KMS-11 (cell line): ENCODE measurements around the gene ZP2.

ENCODE experiments used
- H2AFZ ChIP-seq: fragments of 200-600 bp; sonication (generic); 2 replicates; pipeline ENCODE4 v1.6.1; 2016; ENCODE audit warnings: antibody characterized with exemption, mixed run types, low read depth
- H3K27ac ChIP-seq: fragments of 200-600 bp; sonication (generic); 2 replicates; pipeline ENCODE4 v1.6.1; 2016; ENCODE audit warnings: mild to moderate bottlenecking, mixed run types
- H3K27me3 ChIP-seq: fragments of 200-600 bp; sonication (generic); 2 replicates; pipeline ENCODE4 v1.6.1; 2017; ENCODE audit warnings: mild to moderate bottlenecking, low read depth, mixed run types, moderate library complexity; ENCODE audit not compliant: insufficient read depth
- H3K36me3 ChIP-seq: fragments of 200-600 bp; sonication (generic); 2 replicates; pipeline ENCODE4 v1.6.1; 2017; ENCODE audit warnings: mild to moderate bottlenecking, mixed run types; ENCODE audit not compliant: insufficient read depth
- H3K4me1 ChIP-seq: fragments of 200-600 bp; sonication (generic); 2 replicates; pipeline ENCODE4 v1.6.1; 2016; ENCODE audit warnings: mild to moderate bottlenecking, low read depth, mixed run types; ENCODE audit not compliant: poor library complexity, severe bottlenecking
- H3K4me2 ChIP-seq: fragments of 200-600 bp; sonication (generic); 2 replicates; pipeline ENCODE4 v1.7.0; 2016; ENCODE audit warnings: mild to moderate bottlenecking, mixed run types
- H3K4me3 ChIP-seq: fragments of 200-600 bp; sonication (generic); IDR thresholded peaks from 2 replicates; pipeline ENCODE4 v1.6.1; 2017; ENCODE audit warnings: low read depth, low read length, mixed read lengths; ENCODE audit not compliant: insufficient read depth
- H3K79me2 ChIP-seq: fragments of 200-600 bp; sonication (generic); 2 replicates; pipeline ENCODE4 v1.6.1; 2016; ENCODE audit warnings: low read depth, mixed run types; ENCODE audit not compliant: insufficient read depth
- H3K9ac ChIP-seq: fragments of 200-600 bp; sonication (generic); 2 replicates; pipeline ENCODE4 v1.6.1; 2016; ENCODE audit warnings: mild to moderate bottlenecking, mixed run types
- H4K20me1 ChIP-seq: fragments of 200-600 bp; sonication (generic); 2 replicates; pipeline ENCODE4 v1.6.1; 2016; ENCODE audit warnings: mild to moderate bottlenecking, mixed run types; ENCODE audit not compliant: insufficient read depth
- CTCF ChIP-seq: fragments of 200-600 bp; sonication (generic); conservative IDR thresholded peaks from 2 replicates; pipeline ENCODE4 v1.6.1; 2017; ENCODE audit warnings: low read depth, mild to moderate bottlenecking, antibody characterized with exemption, low read length, moderate library complexity, mixed read lengths

Gene ZP2

DNA sequence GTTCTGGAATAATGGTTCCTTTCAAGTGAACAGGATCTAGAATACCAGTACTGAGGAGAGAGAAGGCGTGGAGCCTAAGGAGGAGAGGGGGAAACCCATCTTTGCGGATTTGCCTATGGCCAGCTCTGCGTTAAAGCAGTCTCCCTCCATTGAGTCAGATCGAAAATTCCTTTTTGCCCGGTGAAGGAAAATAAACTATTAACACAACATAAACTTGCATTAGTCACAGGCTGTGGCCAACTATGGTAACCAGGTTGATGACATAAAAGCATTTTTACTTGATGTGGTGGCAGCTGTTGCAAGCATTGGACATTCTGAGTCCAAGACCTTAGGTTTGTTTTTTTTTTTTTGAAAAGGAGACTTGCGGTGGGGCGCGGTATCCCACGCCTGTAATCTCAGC, 44.0 kb downstream of the ZP2 start:
- Histone ChIP-seq H3K9ac (no peak overlapping the region), H3K36me3 (no peaks in the 10 kb centered on the region), H3K79me2 (no peaks in the 10 kb centered on the region), H2AFZ (no peak overlapping the region), H3K4me1 (no peaks in the 10 kb centered on the region), H3K27me3 (no peaks in the 10 kb centered on the region), H3K4me3 (no peak overlapping the region), H4K20me1 (no peaks in the 10 kb centered on the region), H3K27ac (no peak overlapping the region), H3K4me2 (no peak overlapping the region)
- no peak for TF ChIP-seq CTCF

DNA sequence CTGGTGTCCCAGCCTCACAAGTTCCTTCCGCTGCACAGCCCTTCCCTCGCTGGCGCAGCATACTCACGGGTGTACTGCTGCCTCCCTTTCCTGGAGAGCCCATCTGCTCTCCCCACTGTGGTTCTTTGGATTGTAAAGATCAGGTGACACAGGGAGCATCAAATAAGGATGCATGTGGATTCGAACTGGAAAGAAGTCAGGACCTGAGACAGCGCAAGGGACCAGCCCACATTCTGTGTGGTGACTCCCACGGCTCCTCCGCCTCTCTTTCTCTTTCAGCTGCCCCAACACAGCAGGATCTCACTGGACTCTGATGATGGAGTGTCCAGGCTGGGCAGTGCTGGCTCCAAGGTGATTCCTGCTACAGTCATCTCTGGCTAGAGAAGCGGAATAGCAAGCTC, 44.8 kb downstream of the ZP2 start:
- Histone ChIP-seq H3K27ac (no peak overlapping the region), H3K9ac (no peak overlapping the region), H3K79me2 (no peaks in the 10 kb centered on the region), H3K4me3 (no peak overlapping the region), H3K36me3 (no peaks in the 10 kb centered on the region), H3K4me2 (no peak overlapping the region), H4K20me1 (no peaks in the 10 kb centered on the region), H2AFZ (no peak overlapping the region), H3K4me1 (no peaks in the 10 kb centered on the region), H3K27me3 (no peaks in the 10 kb centered on the region)
- no peak for TF ChIP-seq CTCF

GRCh38 chr16:21164521-21165168, 46.7 kb downstream of the ZP2 start:
- H3K4me3 ChIP-seq = no peak overlapping the region
- no peak overlapping the region for H2AFZ ChIP-seq
- H3K36me3 ChIP-seq = no peaks in the 10 kb centered on the region
- H3K4me1 ChIP-seq = no peaks in the 10 kb centered on the region
- H3K79me2 ChIP-seq = no peaks in the 10 kb centered on the region
- no peak for TF ChIP-seq CTCF
- H3K27me3 ChIP-seq = no peaks in the 10 kb centered on the region
- H3K4me2 ChIP-seq = no peak overlapping the region
- no peaks in the 10 kb centered on the region for H4K20me1 ChIP-seq
- no peak overlapping the region for H3K9ac ChIP-seq
- H3K27ac ChIP-seq = no peak overlapping the region

- Histone ChIP-seq H3K4me1 (no peaks in the 10 kb centered on the region), H3K4me2 (no peak overlapping the region), H2AFZ (no peak overlapping the region), H3K36me3 (no peaks in the 10 kb centered on the region), H3K9ac (no peak overlapping the region), H4K20me1 (no peaks in the 10 kb centered on the region), H3K27me3 (no peaks in the 10 kb centered on the region), H3K27ac (no peak overlapping the region), H3K4me3 (no peak overlapping the region), H3K79me2 (no peaks in the 10 kb centered on the region)
- no peak for TF ChIP-seq CTCF
These were observed 47.8 kb downstream of the ZP2 start for GRCh38 chr16:21163576-21163975.
